ENCODE results near the gene ZNF716.
"Not testable (repeated sequence)": the region's sequence is repeated elsewhere in the genome, so short reads cannot be mapped to it uniquely, and the experiment has no call there.

ZNF716 gene

GRCh38 chr7:57437581-57437980, 12.4 kb upstream of the ZNF716 start:
- H3K9ac ChIP-seq (ENCODE audit: insufficient read length), result no peak overlapping the region
- H3K9me3 ChIP-seq (ENCODE audit: low read depth, low read length), result no peaks in the 10 kb centered on the region
- TF ChIP-seq FOXP2 (optimal IDR thresholded peaks at IDR 0.05; ENCODE audit: control extremely low read depth, extremely low read length, insufficient read depth) (no peak), POLR2AphosphoS5 (IDR thresholded peaks at IDR 0.05; ENCODE audit: borderline replicate concordance, low read depth, low read length) (no peak), EZH2 (IDR thresholded peaks at IDR 0.05) (no peak)
- DNase-seq (ENCODE audit: low read depth, low spot score), result no peak
- H3K4me3 ChIP-seq, result no peak overlapping the region
- no peak overlapping the region for H3K27ac ChIP-seq
- H3K36me3 ChIP-seq (ENCODE audit: insufficient read depth, low read length), result no peaks in the 10 kb centered on the region

- no peak for DNase-seq (ENCODE audit: low read depth, low spot score)
- H3K4me3 ChIP-seq, result no peak overlapping the region
- TF ChIP-seq EZH2 (IDR thresholded peaks at IDR 0.05) (no peak), POLR2AphosphoS5 (IDR thresholded peaks at IDR 0.05; ENCODE audit: borderline replicate concordance, low read depth, low read length) (no peak), FOXP2 (optimal IDR thresholded peaks at IDR 0.05; ENCODE audit: control extremely low read depth, extremely low read length, insufficient read depth) (no peak)
- H3K9me3 ChIP-seq (ENCODE audit: low read depth, low read length), result no peaks in the 10 kb centered on the region
- no peak overlapping the region for H3K9ac ChIP-seq (ENCODE audit: insufficient read length)
- no peaks in the 10 kb centered on the region for H3K36me3 ChIP-seq (ENCODE audit: insufficient read depth, low read length)
- H3K27ac ChIP-seq, result no peak overlapping the region
These were observed 11.7 kb upstream of the ZNF716 start for GRCh38 chr7:57438244-57438643.

- no peaks in the 10 kb centered on the region for H3K9me3 ChIP-seq (ENCODE audit: low read depth, low read length)
- DNase-seq (ENCODE audit: low read depth, low spot score), result no peak
- no peak for TF ChIP-seq EZH2 (IDR thresholded peaks at IDR 0.05)
- TF ChIP-seq POLR2AphosphoS5 (IDR thresholded peaks at IDR 0.05; ENCODE audit: borderline replicate concordance, low read depth, low read length), result no peak
- no peak for TF ChIP-seq FOXP2 (optimal IDR thresholded peaks at IDR 0.05; ENCODE audit: control extremely low read depth, extremely low read length, insufficient read depth)
- no peak overlapping the region for H3K9ac ChIP-seq (ENCODE audit: insufficient read length)
- H3K27ac ChIP-seq, result no peak overlapping the region
- no peaks in the 10 kb centered on the region for H3K36me3 ChIP-seq (ENCODE audit: insufficient read depth, low read length)
- no peak overlapping the region for H3K4me3 ChIP-seq
These were observed 6.4 kb upstream of the ZNF716 start for GRCh38 chr7:57443567-57443966.

GRCh38 chr7:57469186-57469828, 19.3 kb downstream of the ZNF716 start:
- DNase-seq (ENCODE audit: low read depth, low spot score); H3K4me3 ChIP-seq; H3K36me3 ChIP-seq (ENCODE audit: insufficient read depth, low read length); H3K9ac ChIP-seq (ENCODE audit: insufficient read length); H3K27ac ChIP-seq; H3K9me3 ChIP-seq (ENCODE audit: low read depth, low read length): not testable (repeated sequence)

GRCh38 chr7:57480304-57480703, 30.3 kb downstream of the ZNF716 start:
- H3K9ac ChIP-seq (ENCODE audit: insufficient read length); H3K27ac ChIP-seq; H3K4me3 ChIP-seq; H3K36me3 ChIP-seq (ENCODE audit: insufficient read depth, low read length); H3K9me3 ChIP-seq (ENCODE audit: low read depth, low read length); DNase-seq (ENCODE audit: low read depth, low spot score): not testable (repeated sequence)

- not testable (repeated sequence) for DNase-seq (ENCODE audit: low read depth, low spot score); H3K27ac ChIP-seq
These were observed 35.0 kb downstream of the ZNF716 start for GRCh38 chr7:57485022-57485421.

GRCh38 chr7:57487957-57488356, 38.0 kb downstream of the ZNF716 start:
- no peak for DNase-seq (ENCODE audit: low read depth, low spot score)
- TF ChIP-seq FOXP2 (optimal IDR thresholded peaks at IDR 0.05; ENCODE audit: control extremely low read depth, extremely low read length, insufficient read depth) (no peak), POLR2AphosphoS5 (IDR thresholded peaks at IDR 0.05; ENCODE audit: borderline replicate concordance, low read depth, low read length) (no peak), EZH2 (IDR thresholded peaks at IDR 0.05) (no peak)
- Histone ChIP-seq H3K27ac (no peak overlapping the region), H3K4me3 (no peak overlapping the region), H3K9ac (ENCODE audit: insufficient read length) (no peak overlapping the region), H3K36me3 (ENCODE audit: insufficient read depth, low read length) (no peaks in the 10 kb centered on the region), H3K9me3 (ENCODE audit: low read depth, low read length) (no peaks in the 10 kb centered on the region; the same call in 1 of the 2 replicates)

More at GRCh38 chr7:57485022-57485421, 35.0 kb downstream of the ZNF716 start:
- not testable (repeated sequence) for H3K36me3 ChIP-seq (ENCODE audit: insufficient read depth, low read length); H3K9me3 ChIP-seq (ENCODE audit: low read depth, low read length); H3K9ac ChIP-seq (ENCODE audit: insufficient read length); H3K4me3 ChIP-seq

GRCh38 chr7:57495111-57495510, 45.1 kb downstream of the ZNF716 start:
- DNase-seq (ENCODE audit: low read depth, low spot score); H3K27ac ChIP-seq; H3K36me3 ChIP-seq (ENCODE audit: insufficient read depth, low read length); H3K9me3 ChIP-seq (ENCODE audit: low read depth, low read length); H3K4me3 ChIP-seq; H3K9ac ChIP-seq (ENCODE audit: insufficient read length): not testable (repeated sequence)

GRCh38 chr7:57496395-57496794, 46.4 kb downstream of the ZNF716 start:
- H3K9me3 ChIP-seq (ENCODE audit: low read depth, low read length), result no peaks in the 10 kb centered on the region
- no peak overlapping the region for H3K27ac ChIP-seq
- TF ChIP-seq POLR2AphosphoS5 (IDR thresholded peaks at IDR 0.05; ENCODE audit: borderline replicate concordance, low read depth, low read length) (no peak), EZH2 (IDR thresholded peaks at IDR 0.05) (no peak), FOXP2 (optimal IDR thresholded peaks at IDR 0.05; ENCODE audit: control extremely low read depth, extremely low read length, insufficient read depth) (no peak)
- no peak overlapping the region for H3K9ac ChIP-seq (ENCODE audit: insufficient read length)
- H3K36me3 ChIP-seq (ENCODE audit: insufficient read depth, low read length), result no peaks in the 10 kb centered on the region
- no peak overlapping the region for H3K4me3 ChIP-seq
- no peak for DNase-seq (ENCODE audit: low read depth, low spot score)
